Endodermal cell (in vitro differentiated cells): ENCODE data around the gene SP6. TPM values are rescaled to one million over a fixed set of nuclear protein-coding genes. Genes with fewer than 3 reads are reported as not detected.

Source experiments
- DNase-seq: peaks from one replicate; pipeline ENCODE4 v3.0.0-alpha.2; 2017
- H3K27ac ChIP-seq: 2 replicates; pipeline ENCODE4 v1.5.1; 2013; ENCODE audit warnings: mild to moderate bottlenecking, low read depth, low read length, moderate library complexity
- H3K27me3 ChIP-seq: 2 replicates; pipeline ENCODE4 v1.6.1; 2013; ENCODE audit warnings: mild to moderate bottlenecking, low read length, moderate library complexity; ENCODE audit not compliant: insufficient read depth, control insufficient read depth, poor library complexity, severe bottlenecking
- H3K36me3 ChIP-seq: 2 replicates; pipeline ENCODE4 v1.7.0; 2013; ENCODE audit warnings: mild to moderate bottlenecking, low read length, moderate library complexity; ENCODE audit not compliant: control insufficient read depth, insufficient read depth
- H3K4me1 ChIP-seq: one replicate; pipeline ENCODE4 v1.7.0; 2013; ENCODE audit warnings: low read length; ENCODE audit not compliant: control insufficient read depth, insufficient read depth
- H3K4me3 ChIP-seq: 2 replicates; pipeline ENCODE4 v1.5.1; 2013; ENCODE audit warnings: mild to moderate bottlenecking, low read length, moderate library complexity
- H3K9ac ChIP-seq: 2 replicates; pipeline ENCODE4 v1.6.1; 2013; ENCODE audit warnings: mild to moderate bottlenecking, low read length, moderate library complexity; ENCODE audit not compliant: poor library complexity, severe bottlenecking; ENCODE audit errors: extremely low read depth
- H3K9me3 ChIP-seq: 2 replicates; pipeline ENCODE4 v1.6.1; 2013; ENCODE audit warnings: mild to moderate bottlenecking, low read length, moderate library complexity; ENCODE audit not compliant: control insufficient read depth
- H3K27ac Mint-ChIP-seq: 2 replicates; pipeline ENCODE4 v1.8.0; 2020; ENCODE audit warnings: mixed read lengths
- H3K27me3 Mint-ChIP-seq: 2 replicates; pipeline ENCODE4 v1.8.0; 2021; ENCODE audit warnings: mild to moderate bottlenecking, mixed read lengths; ENCODE audit not compliant: insufficient read depth
- H3K36me3 Mint-ChIP-seq: 2 replicates; pipeline ENCODE4 v1.8.0; 2020; ENCODE audit warnings: low read depth, mixed read lengths
- H3K4me1 Mint-ChIP-seq: 2 replicates; pipeline ENCODE4 v1.8.0; 2020; ENCODE audit warnings: mixed read lengths
- H3K4me3 Mint-ChIP-seq: 2 replicates; pipeline ENCODE4 v1.8.0; 2020; ENCODE audit warnings: mild to moderate bottlenecking, moderate library complexity, mixed read lengths
- H3K9me3 Mint-ChIP-seq: 2 replicates; pipeline ENCODE4 v1.8.0; 2020; ENCODE audit warnings: mild to moderate bottlenecking, mixed read lengths
- CTCF ChIP-seq: fragments of 200-600 bp; sonication (generic); conservative IDR thresholded peaks from 2 replicates; pipeline ENCODE4 v1.5.0; 2021; ENCODE audit warnings: antibody characterized with exemption, mild to moderate bottlenecking
- WGBS, 2 experiments: methylation state at CpG; one replicate each; pipeline versions ENCODE4 v1.1.5 to v1.1.7; 2013; ENCODE audit warnings: missing lambda C conversion rate in 2 of 2, mixed read lengths in 1 of 2; ENCODE audit not compliant: insufficient coverage in 1 of 2, insufficient read length in 1 of 2; 5-methylcytosine and 5-hydroxymethylcytosine counted together
- total RNA-seq, 2 donors: library from RNA; stranded (reverse); fragmentation: NEBNext Ultra II Directional in 1 of 2; extraction: Animal tissue kit (Norgen Biotek cat#: 25700) in 1 of 2; gene quantifications; 2 replicates in 1 of 2; 3 replicates in 1 of 2; pipeline ENCODE4 v1.2.1, GENCODE V29; 2021

SP6 gene
- total RNA-seq, 2 donors from 2014 or later = 3.1 to 3.7 TPM

- WGBS, 2 experiments = 89% methylated on average over 5 of the region's 5 CpGs; no CpG with 5 or more reads in 1 of the 2 experiments
- no peak for DNase-seq
- Mint-ChIP-seq H3K9me3 (no peaks in the 10 kb centered on the region), H3K4me3 (no peak overlapping the region), H3K27me3 (peaks cover 54% of the 10 kb centered on the region), H3K27ac (no peak overlapping the region), H3K36me3 (no peaks in the 10 kb centered on the region), H3K4me1 (peaks cover 14% of the 10 kb centered on the region)
- Histone ChIP-seq H3K27ac (no peak overlapping the region), H3K9ac (no peak overlapping the region), H3K9me3 (no peaks in the 10 kb centered on the region), H3K4me1 (peaks cover 17% of the 10 kb centered on the region), H3K4me3 (no peak overlapping the region), H3K27me3 (peaks cover 42% of the 10 kb centered on the region), H3K36me3 (no peaks in the 10 kb centered on the region)
- no peak for TF ChIP-seq CTCF
Observed at GRCh38 chr17:47844227-47844626, 6.7 kb downstream of the SP6 start.

- peaks cover 34% of the 10 kb centered on the region for H3K27me3 ChIP-seq
- peak; percentile 69 for DNase-seq
- H3K4me1 ChIP-seq = peaks cover 17% of the 10 kb centered on the region
- H3K27ac ChIP-seq = no peak overlapping the region
- Mint-ChIP-seq H3K36me3 (no peaks in the 10 kb centered on the region), H3K9me3 (no peaks in the 10 kb centered on the region), H3K27ac (no peak overlapping the region), H3K27me3 (peaks cover 45% of the 10 kb centered on the region), H3K4me1 (peaks cover 14% of the 10 kb centered on the region), H3K4me3 (no peak overlapping the region)
- H3K9ac ChIP-seq = no peak overlapping the region
- peak; percentile 3 for TF ChIP-seq CTCF
- H3K9me3 ChIP-seq = no peaks in the 10 kb centered on the region
- WGBS, 2 experiments = 47 to 58% methylated on average over 5 to 6 of the region's 6 CpGs
- no peak overlapping the region for H3K4me3 ChIP-seq
- H3K36me3 ChIP-seq = no peaks in the 10 kb centered on the region
Observed at GRCh38 chr17:47843391-47843730, 7.6 kb downstream of the SP6 start.

GRCh38 chr17:47841488-47842291, 9.3 kb downstream of the SP6 start:
- Mint-ChIP-seq H3K9me3 (no peaks in the 10 kb centered on the region), H3K27ac (no peak overlapping the region), H3K36me3 (peaks cover 1% of the 10 kb centered on the region), H3K4me1 (peaks cover 14% of the 10 kb centered on the region), H3K4me3 (peak overlapping the region; percentile 85), H3K27me3 (peaks cover 29% of the 10 kb centered on the region)
- no peak for DNase-seq
- Histone ChIP-seq H3K36me3 (no peaks in the 10 kb centered on the region), H3K9ac (no peak overlapping the region), H3K4me3 (no peak overlapping the region), H3K27me3 (peaks cover 17% of the 10 kb centered on the region), H3K4me1 (peaks cover 17% of the 10 kb centered on the region), H3K27ac (no peak overlapping the region), H3K9me3 (no peaks in the 10 kb centered on the region)
- 71 to 76% methylated on average over 12 to 16 of the region's 16 CpGs for WGBS, 2 experiments
- no peak for TF ChIP-seq CTCF
